ENCODE data around the gene XRCC6. TPM values are rescaled to one million over a fixed set of nuclear protein-coding genes. Genes with fewer than 3 reads are reported as not detected.

XRCC6 gene
- total and polyA plus RNA-seq, 9 of the 15 experiments (the other 6 are each of a cell fraction or from before 2014, with no cell fraction given): 151 to 440 (median 318) TPM

DNA sequence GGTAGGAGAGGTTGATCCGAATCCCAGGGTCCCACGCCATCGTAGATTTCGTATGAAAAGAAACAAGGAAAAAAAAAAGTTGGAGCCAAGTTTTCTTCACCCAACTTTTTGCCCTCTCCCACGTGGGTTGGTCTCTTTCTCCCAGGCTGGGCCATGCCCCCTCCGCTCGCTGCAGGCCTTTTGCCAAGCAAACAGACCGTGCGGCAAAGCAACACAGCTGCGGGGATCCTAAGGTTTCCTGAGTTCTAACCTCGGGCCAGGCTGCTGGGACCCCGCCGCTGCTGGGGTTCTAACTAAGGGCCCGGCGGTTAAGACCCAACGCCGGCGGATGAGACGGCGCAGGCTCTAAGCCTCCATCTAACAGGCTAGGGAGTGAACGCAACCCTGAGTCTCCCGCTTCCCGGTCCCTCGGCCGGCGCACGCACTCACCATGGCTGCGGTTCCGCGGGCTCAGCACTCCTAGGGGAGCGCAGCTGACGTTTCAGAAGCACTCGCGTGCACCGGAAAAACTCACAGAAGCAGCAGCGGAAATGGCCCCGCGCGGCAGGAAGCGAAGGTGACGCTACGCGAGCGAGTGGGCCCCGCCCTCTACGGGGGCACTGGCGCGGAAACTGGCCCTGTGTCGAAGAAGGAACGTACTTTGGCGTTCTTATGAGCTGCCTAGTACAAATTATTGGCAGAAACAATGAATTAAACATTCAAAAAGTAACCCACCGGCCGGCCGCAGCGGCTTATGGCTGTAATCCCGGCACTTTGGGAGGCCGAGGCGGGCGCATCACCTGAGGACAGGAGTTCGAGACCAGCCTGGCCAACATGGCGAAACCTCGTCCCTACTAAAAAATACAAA is 67.5 kb downstream of the XRCC6 start, which contains the start of gene SNU13 (continued):
- peak in 1 of 2 experiments; percentile 48; a peak in 1 of 4 replicates for TF ChIP-seq ZNF639 (CRISPR knock-in tag; conservative IDR thresholded peaks at IDR 0.05 in 1 of 2, IDR thresholded peaks at IDR 0.05 in 1 of 2)
- TF ChIP-seq PHF20 (IDR thresholded peaks at IDR 0.05; ENCODE audit: partially characterized antibody): peak; percentile 32
- no peak for TF ChIP-seq KLF6 (CRISPR knock-in tag; IDR thresholded peaks at IDR 0.05; ENCODE audit: borderline replicate concordance)
- 0 out of 2 replicates have a peak, but pooled peaks have one; percentile 43 for TF ChIP-seq HDAC2 (IDR thresholded peaks at IDR 0.05)
- TF ChIP-seq USF2 (CRISPR knock-in tag; IDR thresholded peaks at IDR 0.05): no peak
- peak; percentile 96 for TF ChIP-seq RBFOX2 (IDR thresholded peaks at IDR 0.05; ENCODE audit: low read depth, low read length)
- peak; percentile 67; the same call in 1 of the 2 replicates for TF ChIP-seq ZNF407 (IDR thresholded peaks at IDR 0.05; ENCODE audit: low read depth)
- peak; percentile 90 for TF ChIP-seq ZFX (CRISPR knock-in tag; IDR thresholded peaks at IDR 0.05)
- no peak for TF ChIP-seq PML (IDR thresholded peaks at IDR 0.05; ENCODE audit: low read length)
- no peak for TF ChIP-seq ZBTB2 (IDR thresholded peaks at IDR 0.05)
- TF ChIP-seq ZBTB8A (IDR thresholded peaks at IDR 0.05; ENCODE audit: partially characterized antibody): no peak
- TF ChIP-seq, protein P1, sequence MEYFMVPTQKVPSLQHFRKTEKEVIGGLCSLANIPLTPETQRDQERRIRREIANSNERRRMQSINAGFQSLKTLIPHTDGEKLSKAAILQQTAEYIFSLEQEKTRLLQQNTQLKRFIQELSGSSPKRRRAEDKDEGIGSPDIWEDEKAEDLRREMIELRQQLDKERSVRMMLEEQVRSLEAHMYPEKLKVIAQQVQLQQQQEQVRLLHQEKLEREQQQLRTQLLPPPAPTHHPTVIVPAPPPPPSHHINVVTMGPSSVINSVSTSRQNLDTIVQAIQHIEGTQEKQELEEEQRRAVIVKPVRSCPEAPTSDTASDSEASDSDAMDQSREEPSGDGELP (CRISPR knock-in tag; IDR thresholded peaks at IDR 0.05; ENCODE audit: borderline replicate concordance): peak; percentile 90
- TF ChIP-seq FIP1L1 (IDR thresholded peaks at IDR 0.05; ENCODE audit: low read depth, low read length, poor library complexity, severe bottlenecking): peak; percentile 44

All from K562 (cell line).